IgD-negative memory B cell (primary cell): ENCODE results near the gene PIEZO2. TPM values are rescaled to one million over a fixed set of nuclear protein-coding genes. Genes with fewer than 3 reads are reported as not detected.
A peak's percentile ranks its signal among the peaks of the same experiment; 100 is the strongest.
"Not testable (repeated sequence)": the region's sequence is repeated elsewhere in the genome, so short reads cannot be mapped to it uniquely, and the experiment has no call there.

Experiments
- H3K27ac Mint-ChIP-seq, 3 donors: one replicate each; pipeline ENCODE4 v1.8.0; 2020 to 2022; ENCODE audit warnings: mild to moderate bottlenecking in 3 of 3, mixed read lengths in 3 of 3, moderate library complexity in 1 of 3
- H3K27me3 Mint-ChIP-seq: one replicate; pipeline ENCODE4 v1.8.0; 2021; ENCODE audit warnings: mixed read lengths
- H3K36me3 Mint-ChIP-seq: one replicate; pipeline ENCODE4 v1.8.0; 2020; ENCODE audit warnings: mild to moderate bottlenecking, mixed read lengths
- H3K4me1 Mint-ChIP-seq, 3 donors: one replicate each; pipeline ENCODE4 v1.8.0; 2020 to 2022; ENCODE audit warnings: mixed read lengths in 3 of 3, mild to moderate bottlenecking in 1 of 3
- H3K4me3 Mint-ChIP-seq, 4 donors: one replicate each; pipeline ENCODE4 v1.8.0; 2020 to 2022; ENCODE audit warnings: mild to moderate bottlenecking in 4 of 4, mixed read lengths in 4 of 4, moderate library complexity in 3 of 4
- H3K9me3 Mint-ChIP-seq, 3 donors: one replicate each; pipeline ENCODE4 v1.8.0; 2020 to 2021; ENCODE audit warnings: mixed read lengths in 3 of 3, mild to moderate bottlenecking in 1 of 3
- polyA plus RNA-seq: library from polyadenylated mRNA; unstranded; fragments of 300-500 nt; fragmentation: Illumina TruSeq; gene quantifications from one replicate; pipeline ENCODE4 v1.2.3, GENCODE V29; 2021

PIEZO2 gene
- polyA plus RNA-seq, 1 donor from 2014 or later: not detected

GRCh38 chr18:11137400-11137799 is 12.0 kb downstream of the PIEZO2 start:
- no peaks in the 10 kb centered on the region for H3K4me1 Mint-ChIP-seq
- no peak overlapping the region for H3K27ac Mint-ChIP-seq
- peaks cover 0 to 5% (median 3%) of the 10 kb centered on the region in 3 donors for H3K9me3 Mint-ChIP-seq
- no peaks in the 10 kb centered on the region for H3K27me3 Mint-ChIP-seq
- H3K36me3 Mint-ChIP-seq: no peaks in the 10 kb centered on the region
- no peak overlapping the region for H3K4me3 Mint-ChIP-seq

- Mint-ChIP-seq H3K9me3 (peaks cover 0 to 5% (median 5%) of the 10 kb centered on the region in 3 donors), H3K27ac (no peak overlapping the region), H3K27me3 (no peaks in the 10 kb centered on the region), H3K4me1 (no peaks in the 10 kb centered on the region), H3K4me3 (no peak overlapping the region), H3K36me3 (no peaks in the 10 kb centered on the region)
Observed at GRCh38 chr18:11136241-11136640, 13.1 kb downstream of the PIEZO2 start.

GRCh38 chr18:11134940-11135339 is 14.4 kb downstream of the PIEZO2 start:
- H3K4me1 Mint-ChIP-seq: no peaks in the 10 kb centered on the region

GRCh38 chr18:11129059-11129458 is 20.3 kb downstream of the PIEZO2 start:
- not testable (repeated sequence) for H3K27me3 Mint-ChIP-seq, H3K27ac Mint-ChIP-seq, H3K4me3 Mint-ChIP-seq, H3K36me3 Mint-ChIP-seq, H3K4me1 Mint-ChIP-seq
- peaks cover 6 to 22% (median 7%) of the 10 kb centered on the region in 3 donors for H3K9me3 Mint-ChIP-seq

More at GRCh38 chr18:11134940-11135339, 14.4 kb downstream of the PIEZO2 start:
- Mint-ChIP-seq H3K27ac (no peak overlapping the region), H3K36me3 (no peaks in the 10 kb centered on the region), H3K9me3 (peaks cover 0 to 6% (median 5%) of the 10 kb centered on the region in 3 donors), H3K27me3 (no peaks in the 10 kb centered on the region), H3K4me3 (no peak overlapping the region)

GRCh38 chr18:11125492-11126315 is 23.7 kb downstream of the PIEZO2 start:
- H3K4me1 Mint-ChIP-seq: no peaks in the 10 kb centered on the region
- no peaks in the 10 kb centered on the region for H3K27me3 Mint-ChIP-seq
- no peak overlapping the region for H3K4me3 Mint-ChIP-seq
- peaks cover 6 to 18% (median 6%) of the 10 kb centered on the region in 3 donors for H3K9me3 Mint-ChIP-seq
- no peaks in the 10 kb centered on the region for H3K36me3 Mint-ChIP-seq
- H3K27ac Mint-ChIP-seq: no peak overlapping the region

GRCh38 chr18:11124054-11124453 is 25.3 kb downstream of the PIEZO2 start:
- Mint-ChIP-seq H3K36me3 (no peaks in the 10 kb centered on the region), H3K27me3 (no peaks in the 10 kb centered on the region), H3K4me3 (no peak overlapping the region), H3K27ac (no peak overlapping the region), H3K9me3 (peaks cover 5 to 18% (median 5%) of the 10 kb centered on the region in 3 donors), H3K4me1 (no peaks in the 10 kb centered on the region)

GRCh38 chr18:11121443-11121849 is 27.9 kb downstream of the PIEZO2 start:
- H3K36me3 Mint-ChIP-seq: no peaks in the 10 kb centered on the region
- no peak overlapping the region for H3K4me3 Mint-ChIP-seq
- H3K27ac Mint-ChIP-seq: no peak overlapping the region
- peaks cover 0 to 4% (median 1%) of the 10 kb centered on the region in 3 donors for H3K9me3 Mint-ChIP-seq
- no peaks in the 10 kb centered on the region for H3K27me3 Mint-ChIP-seq
- no peaks in the 10 kb centered on the region for H3K4me1 Mint-ChIP-seq

- H3K4me3 Mint-ChIP-seq: no peak overlapping the region
- no peaks in the 10 kb centered on the region for H3K27me3 Mint-ChIP-seq
- H3K36me3 Mint-ChIP-seq: no peaks in the 10 kb centered on the region
- H3K27ac Mint-ChIP-seq: peak overlapping the region in 1 of 3 donors; percentile 41
- peaks cover 0 to 4% (median 1%) of the 10 kb centered on the region in 3 donors for H3K9me3 Mint-ChIP-seq
- H3K4me1 Mint-ChIP-seq: no peaks in the 10 kb centered on the region
Observed at GRCh38 chr18:11119959-11120587, 29.3 kb downstream of the PIEZO2 start.

- Mint-ChIP-seq H3K27ac (no peak overlapping the region), H3K4me3 (no peak overlapping the region), H3K9me3 (peaks cover 0 to 4% (median 1%) of the 10 kb centered on the region in 3 donors), H3K36me3 (no peaks in the 10 kb centered on the region), H3K4me1 (no peaks in the 10 kb centered on the region), H3K27me3 (no peaks in the 10 kb centered on the region)
Observed at GRCh38 chr18:11119550-11119949, 29.8 kb downstream of the PIEZO2 start.

- H3K36me3 Mint-ChIP-seq: no peaks in the 10 kb centered on the region
- H3K9me3 Mint-ChIP-seq: peaks cover 0 to 3% (median 1%) of the 10 kb centered on the region in 3 donors
- no peak overlapping the region for H3K27ac Mint-ChIP-seq
- peak overlapping the region in 1 of 4 donors; percentile 47 for H3K4me3 Mint-ChIP-seq
- H3K4me1 Mint-ChIP-seq: no peaks in the 10 kb centered on the region
- H3K27me3 Mint-ChIP-seq: no peaks in the 10 kb centered on the region
Observed at GRCh38 chr18:11118051-11118766, 31.2 kb downstream of the PIEZO2 start.

- H3K36me3 Mint-ChIP-seq: no peaks in the 10 kb centered on the region
- no peaks in the 10 kb centered on the region for H3K27me3 Mint-ChIP-seq
- peaks cover 0 to 3% (median 0%) of the 10 kb centered on the region in 3 donors for H3K9me3 Mint-ChIP-seq
- no peak overlapping the region for H3K27ac Mint-ChIP-seq
- no peak overlapping the region for H3K4me3 Mint-ChIP-seq
- H3K4me1 Mint-ChIP-seq: no peaks in the 10 kb centered on the region
Observed at GRCh38 chr18:11115276-11115675, 34.1 kb downstream of the PIEZO2 start.

GRCh38 chr18:11114653-11115052 is 34.7 kb downstream of the PIEZO2 start:
- H3K27ac Mint-ChIP-seq: no peak overlapping the region
- no peaks in the 10 kb centered on the region for H3K27me3 Mint-ChIP-seq
- H3K36me3 Mint-ChIP-seq: no peaks in the 10 kb centered on the region
- no peak overlapping the region for H3K4me3 Mint-ChIP-seq
- no peaks in the 10 kb centered on the region for H3K4me1 Mint-ChIP-seq
- H3K9me3 Mint-ChIP-seq: peaks cover 0 to 3% (median 0%) of the 10 kb centered on the region in 3 donors

- Mint-ChIP-seq H3K9me3 (peaks cover 0 to 3% (median 0%) of the 10 kb centered on the region in 3 donors), H3K27me3 (no peaks in the 10 kb centered on the region), H3K27ac (no peak overlapping the region), H3K36me3 (no peaks in the 10 kb centered on the region), H3K4me3 (no peak overlapping the region), H3K4me1 (no peaks in the 10 kb centered on the region)
Observed at GRCh38 chr18:11113937-11114336, 35.4 kb downstream of the PIEZO2 start.

- no peaks in the 10 kb centered on the region for H3K36me3 Mint-ChIP-seq
- H3K27me3 Mint-ChIP-seq: no peaks in the 10 kb centered on the region
- peaks cover 0 to 3% (median 0%) of the 10 kb centered on the region in 3 donors for H3K9me3 Mint-ChIP-seq
- H3K4me3 Mint-ChIP-seq: no peak overlapping the region
- no peak overlapping the region for H3K27ac Mint-ChIP-seq
- no peaks in the 10 kb centered on the region for H3K4me1 Mint-ChIP-seq
Observed at GRCh38 chr18:11113046-11113548, 36.3 kb downstream of the PIEZO2 start.

- no peaks in the 10 kb centered on the region for H3K4me1 Mint-ChIP-seq
- H3K9me3 Mint-ChIP-seq: peaks cover 0 to 3% (median 0%) of the 10 kb centered on the region in 3 donors
- H3K36me3 Mint-ChIP-seq: no peaks in the 10 kb centered on the region
- H3K27ac Mint-ChIP-seq: no peak overlapping the region
- H3K4me3 Mint-ChIP-seq: no peak overlapping the region
- H3K27me3 Mint-ChIP-seq: no peaks in the 10 kb centered on the region
Observed at GRCh38 chr18:11112286-11112685, 37.1 kb downstream of the PIEZO2 start.
